ENCODE measurements around the gene NADSYN1. TPM values are rescaled to one million over a fixed set of nuclear protein-coding genes. Genes with fewer than 3 reads are reported as not detected.
A peak's percentile ranks its signal among the peaks of the same experiment; 100 is the strongest.
"Not testable (repeated sequence)": the region's sequence is repeated elsewhere in the genome, so short reads cannot be mapped to it uniquely, and the experiment has no call there.

The NADSYN1 gene
- total and polyA plus RNA-seq, 2 donors from 2014 or later: 34.9 to 72.9 TPM

DNA sequence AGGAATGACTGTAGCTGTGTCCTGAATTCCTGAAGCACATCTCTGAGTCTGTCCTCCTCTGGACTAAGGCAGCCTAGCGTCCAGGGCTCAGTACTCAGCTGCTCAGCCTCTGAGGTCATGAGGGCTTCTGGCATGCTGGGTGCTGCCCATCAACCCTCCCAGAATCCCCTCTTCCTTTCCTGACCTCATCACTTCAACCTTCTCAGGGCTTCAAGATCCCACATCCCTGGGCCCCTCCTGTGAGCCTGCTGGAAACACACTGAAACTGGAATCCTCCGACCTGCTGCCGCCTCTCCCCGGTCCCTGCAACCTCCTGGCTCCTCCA, 85.6 kb downstream of the NADSYN1 start:
- TF ChIP-seq, protein P1, sequence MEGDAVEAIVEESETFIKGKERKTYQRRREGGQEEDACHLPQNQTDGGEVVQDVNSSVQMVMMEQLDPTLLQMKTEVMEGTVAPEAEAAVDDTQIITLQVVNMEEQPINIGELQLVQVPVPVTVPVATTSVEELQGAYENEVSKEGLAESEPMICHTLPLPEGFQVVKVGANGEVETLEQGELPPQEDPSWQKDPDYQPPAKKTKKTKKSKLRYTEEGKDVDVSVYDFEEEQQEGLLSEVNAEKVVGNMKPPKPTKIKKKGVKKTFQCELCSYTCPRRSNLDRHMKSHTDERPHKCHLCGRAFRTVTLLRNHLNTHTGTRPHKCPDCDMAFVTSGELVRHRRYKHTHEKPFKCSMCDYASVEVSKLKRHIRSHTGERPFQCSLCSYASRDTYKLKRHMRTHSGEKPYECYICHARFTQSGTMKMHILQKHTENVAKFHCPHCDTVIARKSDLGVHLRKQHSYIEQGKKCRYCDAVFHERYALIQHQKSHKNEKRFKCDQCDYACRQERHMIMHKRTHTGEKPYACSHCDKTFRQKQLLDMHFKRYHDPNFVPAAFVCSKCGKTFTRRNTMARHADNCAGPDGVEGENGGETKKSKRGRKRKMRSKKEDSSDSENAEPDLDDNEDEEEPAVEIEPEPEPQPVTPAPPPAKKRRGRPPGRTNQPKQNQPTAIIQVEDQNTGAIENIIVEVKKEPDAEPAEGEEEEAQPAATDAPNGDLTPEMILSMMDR (IDR thresholded peaks at IDR 0.05; ENCODE audit: borderline replicate concordance, extremely low read depth, insufficient read depth): no peak
- H3K27ac ChIP-seq (ENCODE audit: low read depth in 2 of 2, low read length in 2 of 2): no peak overlapping the region
- intact Hi-C loops (cut with DNase I): no loop called here
- H3K27me3 ChIP-seq (ENCODE audit: control insufficient read depth, insufficient read depth, low read length): no peaks in the 10 kb centered on the region
- peak in 2 of 5 donors; percentile 7 to 26 for DNase-seq
- peaks cover 0 to 5% (median 0%) of the 10 kb centered on the region in 3 donors for H3K4me1 ChIP-seq (ENCODE audit: control insufficient read depth in 2 of 3, insufficient read depth in 2 of 3, low read depth in 1 of 3, low read length in 3 of 3)
- no peaks in the 10 kb centered on the region for H3K9me3 ChIP-seq (ENCODE audit: control insufficient read depth in 2 of 3, insufficient read depth in 1 of 3, low read length in 3 of 3)
- FAIRE-seq: no peak
- no peak overlapping the region for H3K4me3 ChIP-seq (ENCODE audit: low read length in 3 of 3)
- H3K36me3 ChIP-seq (ENCODE audit: control insufficient read depth in 2 of 3, insufficient read depth in 3 of 3, low read length in 3 of 3): no peaks in the 10 kb centered on the region
- no peak overlapping the region for H3K9ac ChIP-seq (ENCODE audit: low read length in 3 of 3)

DNA sequence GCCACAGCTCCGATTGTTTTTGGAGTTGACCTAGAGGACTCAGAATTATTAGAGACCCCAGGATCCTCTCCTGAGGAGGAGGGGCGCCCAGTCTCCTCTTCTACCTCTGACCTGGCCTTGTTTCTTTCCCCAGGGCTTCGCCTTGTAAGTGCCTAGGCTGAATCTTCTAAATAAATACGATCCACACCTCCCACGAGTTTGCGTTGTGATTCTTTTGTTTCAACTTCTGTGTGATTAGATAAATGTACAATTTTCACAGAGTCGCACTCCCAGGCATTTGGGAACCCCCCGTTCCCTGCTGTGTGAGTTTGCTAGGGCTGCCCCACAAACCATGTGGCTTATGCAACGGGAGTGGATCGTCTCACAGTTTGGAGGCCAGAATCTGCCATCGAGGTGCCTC, 86.0 kb downstream of the NADSYN1 start:
- H3K36me3 ChIP-seq (ENCODE audit: control insufficient read depth in 2 of 3, insufficient read depth in 3 of 3, low read length in 3 of 3): no peaks in the 10 kb centered on the region
- TF ChIP-seq, protein P1 (IDR thresholded peaks at IDR 0.05; ENCODE audit: borderline replicate concordance, extremely low read depth, insufficient read depth): no peak
- H3K9me3 ChIP-seq (ENCODE audit: control insufficient read depth in 2 of 3, insufficient read depth in 1 of 3, low read length in 3 of 3): no peaks in the 10 kb centered on the region
- no peak for FAIRE-seq
- H3K9ac ChIP-seq (ENCODE audit: low read length in 3 of 3): no peak overlapping the region
- intact Hi-C loops (cut with DNase I): no loop called here
- H3K27me3 ChIP-seq (ENCODE audit: control insufficient read depth, insufficient read depth, low read length): no peaks in the 10 kb centered on the region
- DNase-seq: no peak
- H3K4me1 ChIP-seq (ENCODE audit: control insufficient read depth in 2 of 3, insufficient read depth in 2 of 3, low read depth in 1 of 3, low read length in 3 of 3): peaks cover 0 to 5% (median 0%) of the 10 kb centered on the region in 3 donors
- no peak overlapping the region for H3K4me3 ChIP-seq (ENCODE audit: low read length in 3 of 3)
- H3K27ac ChIP-seq (ENCODE audit: low read depth in 2 of 2, low read length in 2 of 2): no peak overlapping the region

DNA sequence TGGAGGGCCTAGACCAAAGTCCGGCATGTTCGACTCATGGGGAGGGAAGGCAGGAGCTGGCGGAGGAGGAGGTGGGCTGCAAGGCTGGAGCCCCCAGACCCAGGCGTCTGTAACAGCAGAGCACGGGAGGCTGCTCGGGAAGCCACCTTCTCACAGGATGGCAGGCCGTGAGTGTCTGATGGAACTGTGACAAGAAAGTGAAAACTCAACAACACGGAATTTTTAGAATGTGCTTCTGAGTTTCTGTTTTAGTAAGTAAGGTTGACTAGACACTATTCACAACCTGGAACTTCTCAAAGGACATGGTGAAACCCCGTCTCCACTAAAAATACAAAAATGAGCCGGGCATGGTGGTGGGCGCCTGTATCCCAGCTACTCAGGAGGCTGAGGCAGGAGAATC, 87.0 kb downstream of the NADSYN1 start:
- H3K9ac ChIP-seq (ENCODE audit: low read length in 3 of 3); H3K27me3 ChIP-seq (ENCODE audit: control insufficient read depth, insufficient read depth, low read length); H3K4me3 ChIP-seq (ENCODE audit: low read length in 3 of 3); H3K9me3 ChIP-seq (ENCODE audit: control insufficient read depth in 2 of 3, insufficient read depth in 1 of 3, low read length in 3 of 3); DNase-seq; H3K36me3 ChIP-seq (ENCODE audit: control insufficient read depth in 2 of 3, insufficient read depth in 3 of 3, low read length in 3 of 3); FAIRE-seq; H3K4me1 ChIP-seq (ENCODE audit: control insufficient read depth in 2 of 3, insufficient read depth in 2 of 3, low read depth in 1 of 3, low read length in 3 of 3); H3K27ac ChIP-seq (ENCODE audit: low read depth in 2 of 2, low read length in 2 of 2); intact Hi-C loops (cut with DNase I): not testable (repeated sequence)

DNA sequence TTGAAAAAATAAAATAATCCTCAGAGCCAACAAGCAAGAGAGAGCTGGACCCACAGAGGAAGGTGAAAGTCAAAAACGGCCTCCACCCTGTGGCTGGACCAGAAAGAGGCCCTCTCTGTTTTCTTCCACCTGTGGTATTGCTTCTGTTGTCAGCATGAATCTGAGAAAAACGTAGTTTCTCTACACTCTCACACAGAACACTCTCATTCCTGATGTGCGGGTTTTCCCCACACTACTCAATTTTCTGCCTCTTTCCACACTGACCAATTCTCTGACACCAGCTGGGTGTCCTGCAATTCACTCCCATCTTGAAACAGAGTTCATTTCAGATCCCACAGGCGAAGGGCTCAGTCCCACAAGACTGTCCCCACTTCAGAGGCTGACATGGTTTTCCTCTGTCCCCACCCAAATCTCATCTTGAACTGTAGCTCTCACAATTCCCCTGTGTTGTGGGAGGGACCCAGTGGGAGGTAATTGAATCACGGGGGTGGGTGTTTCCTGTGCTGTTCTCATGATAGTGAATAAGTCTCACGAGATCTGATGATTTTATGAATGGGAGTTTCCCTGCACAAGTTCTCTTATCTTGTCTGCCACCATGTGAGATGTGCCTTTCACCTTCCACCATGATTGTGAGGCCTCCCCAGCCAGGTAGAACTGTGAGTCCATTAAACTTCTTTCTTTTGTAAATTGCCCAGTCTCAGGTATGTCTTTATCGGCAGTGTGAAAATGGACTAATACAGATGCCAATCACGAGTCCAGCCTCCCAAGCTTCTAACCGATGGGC, 87.7 kb downstream of the NADSYN1 start:
- H3K4me3 ChIP-seq (ENCODE audit: low read length in 3 of 3); H3K9ac ChIP-seq (ENCODE audit: low read length in 3 of 3); H3K27ac ChIP-seq (ENCODE audit: low read depth in 2 of 2, low read length in 2 of 2); H3K27me3 ChIP-seq (ENCODE audit: control insufficient read depth, insufficient read depth, low read length); DNase-seq; FAIRE-seq; H3K9me3 ChIP-seq (ENCODE audit: control insufficient read depth in 2 of 3, insufficient read depth in 1 of 3, low read length in 3 of 3); H3K4me1 ChIP-seq (ENCODE audit: control insufficient read depth in 2 of 3, insufficient read depth in 2 of 3, low read depth in 1 of 3, low read length in 3 of 3); H3K36me3 ChIP-seq (ENCODE audit: control insufficient read depth in 2 of 3, insufficient read depth in 3 of 3, low read length in 3 of 3); intact Hi-C loops (cut with DNase I): not testable (repeated sequence)
